GM12865 (cell line): ENCODE measurements around the gene PCNT.

ENCODE experiments used
- DNase-seq: peaks from one replicate; pipeline ENCODE4 v3.0.0; 2010; ENCODE audit warnings: low read depth
- H3K4me3 ChIP-seq: 2 replicates; pipeline ENCODE4 v1.5.1; 2011; ENCODE audit warnings: mild to moderate bottlenecking, low read depth, low read length, control low read depth
- CTCF ChIP-seq: IDR thresholded peaks from 2 replicates; pipeline ENCODE4 v1.5.1; 2011; ENCODE audit warnings: low read length, control low read depth, low read depth, inconsistent platforms; ENCODE audit not compliant: insufficient read depth; ENCODE audit errors: missing control alignments

The PCNT gene

DNA sequence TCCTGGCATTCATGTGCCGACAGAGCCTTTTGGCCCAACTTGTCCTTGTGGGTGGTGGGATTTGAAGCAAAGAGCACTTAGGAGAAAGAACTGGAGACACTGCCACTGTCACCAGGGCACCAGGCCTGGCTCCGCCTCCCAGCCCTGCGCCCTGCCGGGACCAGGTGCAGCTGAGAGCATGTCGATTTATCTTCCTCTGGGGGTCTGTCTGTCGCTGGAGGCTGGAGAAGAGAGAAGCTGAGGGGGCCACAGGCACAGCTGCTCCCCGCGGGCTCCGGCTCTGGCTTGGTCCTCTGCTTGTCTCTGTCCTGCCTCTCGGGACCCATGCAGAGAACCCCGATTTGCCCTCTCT is 28.2 kb downstream of the PCNT start:
- DNase-seq: no peak
- TF ChIP-seq CTCF: no peak
- H3K4me3 ChIP-seq: no peak overlapping the region

GRCh38 chr21:46352913-46353312 is 29.0 kb downstream of the PCNT start:
- no peak for DNase-seq
- H3K4me3 ChIP-seq: no peak overlapping the region
- TF ChIP-seq CTCF: no peak

GRCh38 chr21:46354046-46354445 is 30.1 kb downstream of the PCNT start:
- DNase-seq: no peak
- TF ChIP-seq CTCF: no peak
- H3K4me3 ChIP-seq: no peak overlapping the region

DNA sequence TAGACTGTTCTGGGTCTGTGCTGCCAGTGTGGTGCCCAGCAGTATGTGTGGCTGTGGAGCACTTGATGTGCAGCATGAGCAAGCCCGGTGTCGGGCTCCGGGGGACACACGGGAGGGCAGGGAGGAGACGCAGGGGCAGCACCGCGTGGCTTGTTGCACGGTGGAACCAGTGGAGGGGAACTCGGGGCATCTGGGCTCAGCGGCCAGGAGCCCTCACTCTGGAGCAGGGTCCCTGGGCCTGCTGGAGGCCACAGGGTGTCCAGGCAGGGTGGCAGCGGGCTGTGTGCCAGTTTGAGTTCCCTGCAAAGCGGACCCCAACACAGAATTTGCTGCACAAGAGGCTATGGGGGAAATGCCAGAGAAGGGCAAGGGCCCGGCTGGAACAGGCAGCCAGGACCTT is 30.6 kb downstream of the PCNT start:
- TF ChIP-seq CTCF: no peak
- DNase-seq: no peak
- H3K4me3 ChIP-seq: no peak overlapping the region

- TF ChIP-seq CTCF: no peak
- H3K4me3 ChIP-seq: no peak overlapping the region
- no peak for DNase-seq
These were observed 31.4 kb downstream of the PCNT start for GRCh38 chr21:46355161-46356004.

DNA sequence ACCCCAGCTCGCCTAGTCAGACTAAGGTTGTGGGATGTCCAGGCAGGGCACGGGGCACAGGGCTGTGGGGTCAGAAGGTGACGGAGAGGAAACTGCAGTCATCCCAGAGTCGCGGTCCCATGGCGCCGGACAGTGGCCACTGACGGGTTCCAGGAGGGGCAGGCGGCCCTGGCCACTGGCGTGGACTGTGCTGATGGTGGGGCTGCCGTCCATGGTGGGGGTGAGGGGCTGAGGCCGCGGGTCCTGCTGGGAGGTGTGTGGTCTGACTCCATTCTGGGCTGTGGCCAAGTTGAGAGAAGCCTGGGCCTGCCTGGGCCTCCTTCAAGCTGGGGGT is 32.0 kb downstream of the PCNT start:
- TF ChIP-seq CTCF: no peak
- no peak overlapping the region for H3K4me3 ChIP-seq
- DNase-seq: no peak
